ENCODE results near the gene GRHL3. TPM values are rescaled to one million over a fixed set of nuclear protein-coding genes. Genes with fewer than 3 reads are reported as not detected.

GRHL3 gene
- polyA plus RNA-seq, 2 donors = 59.0 to 115 TPM

DNA sequence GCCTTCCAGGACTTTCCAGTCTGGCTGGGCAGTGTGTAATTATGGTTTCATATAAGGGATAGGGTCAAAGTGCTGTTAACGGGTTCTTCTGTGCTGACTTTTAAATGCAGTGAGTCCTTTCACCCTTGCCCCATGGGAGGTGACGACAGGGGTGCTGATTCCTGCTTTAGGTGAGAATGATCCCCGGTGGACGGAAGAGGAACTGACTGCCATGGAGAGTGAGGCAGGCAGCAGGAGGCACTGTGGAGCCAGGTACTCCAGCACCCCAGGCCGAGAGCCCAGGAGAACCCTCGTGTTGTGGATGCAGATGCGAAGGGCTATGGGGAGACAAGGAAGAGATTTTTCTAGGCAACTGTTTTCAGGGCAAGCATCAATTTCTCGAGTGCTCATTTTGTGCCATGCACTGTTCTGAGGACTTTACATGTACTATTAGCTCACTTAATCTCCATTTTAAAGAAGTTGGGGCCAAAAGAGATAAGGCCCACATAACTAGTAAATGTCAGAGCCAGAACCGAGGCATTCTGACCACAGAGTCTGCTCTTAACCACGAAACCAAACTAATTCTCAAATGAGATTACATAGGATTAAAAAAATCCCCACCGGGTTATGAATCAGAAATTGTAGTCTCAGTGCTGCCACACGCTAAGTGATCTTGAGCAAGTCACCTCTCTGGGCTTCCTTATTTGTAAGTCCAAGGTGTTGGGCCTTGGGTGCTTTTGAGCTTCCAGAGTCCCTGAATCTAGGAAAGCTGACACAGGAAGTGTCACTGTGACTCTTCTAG lies 66.2 kb downstream of the GRHL3 start:
- WGBS, 2 donors = 71 to 74% methylated on average over 12 of the region's 12 CpGs
- Histone ChIP-seq H3K4me1 (ENCODE audit: control insufficient read depth in 2 of 2, insufficient read depth in 2 of 2, low read length in 1 of 2) (peaks cover 2 to 21% of the 10 kb centered on the region in 2 donors), H3K27ac (ENCODE audit: low read depth in 2 of 2, low read length in 1 of 2) (peak overlapping the region; percentile 87 to 98)

DNA sequence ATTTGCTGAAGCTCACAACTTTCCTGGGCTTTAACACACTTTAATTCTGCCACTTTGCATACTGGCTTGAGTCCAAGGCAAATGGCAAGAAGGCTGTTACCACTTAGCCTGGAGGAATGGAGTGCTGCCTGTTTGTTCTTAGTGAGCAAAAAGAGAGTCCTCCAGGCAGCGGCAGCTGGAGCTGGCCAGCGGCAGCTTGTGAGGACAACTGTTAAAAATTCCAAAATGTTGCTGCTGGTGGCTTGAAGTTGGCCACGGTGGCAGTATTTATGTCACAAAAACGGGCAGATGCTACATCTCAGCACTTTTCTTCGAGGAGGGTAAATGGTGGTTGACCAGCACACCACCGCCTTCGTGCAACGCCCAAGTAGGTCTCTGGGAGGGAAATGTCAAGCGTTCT lies 67.1 kb downstream of the GRHL3 start:
- no peaks in the 10 kb centered on the region for H3K9me3 ChIP-seq (ENCODE audit: control insufficient read depth in 2 of 2, insufficient read depth in 1 of 2, low read depth in 1 of 2, low read length in 1 of 2)
- peak overlapping the region; percentile 87 to 98 for H3K27ac ChIP-seq (ENCODE audit: low read depth in 2 of 2, low read length in 1 of 2)
- H3K36me3 ChIP-seq (ENCODE audit: control insufficient read depth in 2 of 2, insufficient read depth in 2 of 2, low read length in 1 of 2) = peaks cover 0 to 3% of the 10 kb centered on the region in 2 donors
- no peak overlapping the region for H3K4me3 ChIP-seq (ENCODE audit: low read depth in 1 of 2, low read length in 2 of 2)
- peaks cover 0 to 17% of the 10 kb centered on the region in 2 donors for H3K4me1 ChIP-seq (ENCODE audit: control insufficient read depth in 2 of 2, insufficient read depth in 2 of 2, low read length in 1 of 2)
- 65 to 74% methylated on average over 9 of the region's 9 CpGs for WGBS, 2 donors
- H3K27me3 ChIP-seq (ENCODE audit: control insufficient read depth in 1 of 2, insufficient read depth in 2 of 2, low read length in 2 of 2) = no peaks in the 10 kb centered on the region

More for the DNA sequence above, 66.2 kb downstream of the GRHL3 start:
- Histone ChIP-seq H3K36me3 (ENCODE audit: control insufficient read depth in 2 of 2, insufficient read depth in 2 of 2, low read length in 1 of 2) (peaks cover 0 to 3% of the 10 kb centered on the region in 2 donors), H3K27me3 (ENCODE audit: control insufficient read depth in 1 of 2, insufficient read depth in 2 of 2, low read length in 2 of 2) (no peaks in the 10 kb centered on the region), H3K9me3 (ENCODE audit: control insufficient read depth in 2 of 2, insufficient read depth in 1 of 2, low read depth in 1 of 2, low read length in 1 of 2) (no peaks in the 10 kb centered on the region), H3K4me3 (ENCODE audit: low read depth in 1 of 2, low read length in 2 of 2) (no peak overlapping the region)

DNA sequence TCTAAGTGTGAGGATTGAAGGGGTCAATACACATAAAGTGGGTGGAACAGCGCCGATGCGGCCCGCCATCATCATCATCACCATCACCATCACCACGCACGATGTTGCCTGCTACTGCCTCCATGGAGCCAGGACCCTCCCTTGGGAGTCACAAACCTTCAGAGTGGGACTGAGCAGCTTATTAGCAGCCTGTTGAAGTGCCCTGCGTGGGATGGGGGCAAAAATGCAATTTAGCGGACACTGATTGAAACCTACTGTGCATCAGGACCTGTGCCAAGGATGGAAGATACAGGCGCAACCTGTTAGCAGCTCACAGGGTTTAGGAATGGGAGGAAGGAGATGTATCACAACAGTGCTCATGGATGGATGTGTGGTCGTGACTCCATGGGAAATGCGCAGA lies 67.8 kb downstream of the GRHL3 start:
- Histone ChIP-seq H3K4me1 (ENCODE audit: control insufficient read depth in 2 of 2, insufficient read depth in 2 of 2, low read length in 1 of 2) (peaks cover 0 to 17% of the 10 kb centered on the region in 2 donors), H3K36me3 (ENCODE audit: control insufficient read depth in 2 of 2, insufficient read depth in 2 of 2, low read length in 1 of 2) (peaks cover 0 to 3% of the 10 kb centered on the region in 2 donors), H3K27ac (ENCODE audit: low read depth in 2 of 2, low read length in 1 of 2) (peak overlapping the region in 1 of 2 donors; percentile 15), H3K4me3 (ENCODE audit: low read depth in 1 of 2, low read length in 2 of 2) (no peak overlapping the region), H3K27me3 (ENCODE audit: control insufficient read depth in 1 of 2, insufficient read depth in 2 of 2, low read length in 2 of 2) (no peaks in the 10 kb centered on the region), H3K9me3 (ENCODE audit: control insufficient read depth in 2 of 2, insufficient read depth in 1 of 2, low read depth in 1 of 2, low read length in 1 of 2) (no peaks in the 10 kb centered on the region)
- 93 to 94% methylated on average over 11 of the region's 11 CpGs for WGBS, 2 donors

DNA sequence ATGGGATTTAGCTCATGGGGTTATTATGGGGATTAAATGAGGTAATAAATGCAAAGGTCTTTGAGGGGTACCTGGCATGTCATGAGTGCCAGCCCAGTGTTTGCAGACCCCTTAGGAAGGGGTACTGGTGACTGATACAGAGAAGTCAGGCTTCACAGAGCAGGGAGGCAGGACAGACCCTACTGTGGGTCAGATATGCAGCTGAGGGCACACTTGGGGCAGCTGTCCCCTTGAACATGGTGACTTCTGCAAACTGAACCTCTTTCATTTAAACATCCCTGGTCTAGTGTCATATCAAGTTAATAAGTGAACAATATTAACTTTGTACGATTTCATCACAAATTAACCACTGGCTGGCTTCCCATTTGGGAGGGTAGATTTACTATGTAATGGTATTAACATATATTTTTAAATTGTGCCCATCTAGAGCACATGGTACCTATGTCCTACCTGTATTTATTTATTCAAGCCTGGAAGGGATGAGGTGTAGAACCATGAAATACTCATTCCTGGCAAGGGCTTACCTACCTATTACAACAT lies 68.5 kb downstream of the GRHL3 start:
- 71 to 83% methylated on average over 1 of the region's 1 CpG for WGBS, 2 donors
- Histone ChIP-seq H3K4me3 (ENCODE audit: low read depth in 1 of 2, low read length in 2 of 2) (no peak overlapping the region), H3K9me3 (ENCODE audit: control insufficient read depth in 2 of 2, insufficient read depth in 1 of 2, low read depth in 1 of 2, low read length in 1 of 2) (no peaks in the 10 kb centered on the region), H3K27ac (ENCODE audit: low read depth in 2 of 2, low read length in 1 of 2) (no peak overlapping the region), H3K4me1 (ENCODE audit: control insufficient read depth in 2 of 2, insufficient read depth in 2 of 2, low read length in 1 of 2) (peaks cover 0 to 17% of the 10 kb centered on the region in 2 donors), H3K36me3 (ENCODE audit: control insufficient read depth in 2 of 2, insufficient read depth in 2 of 2, low read length in 1 of 2) (peaks cover 0 to 3% of the 10 kb centered on the region in 2 donors), H3K27me3 (ENCODE audit: control insufficient read depth in 1 of 2, insufficient read depth in 2 of 2, low read length in 2 of 2) (no peaks in the 10 kb centered on the region)

DNA sequence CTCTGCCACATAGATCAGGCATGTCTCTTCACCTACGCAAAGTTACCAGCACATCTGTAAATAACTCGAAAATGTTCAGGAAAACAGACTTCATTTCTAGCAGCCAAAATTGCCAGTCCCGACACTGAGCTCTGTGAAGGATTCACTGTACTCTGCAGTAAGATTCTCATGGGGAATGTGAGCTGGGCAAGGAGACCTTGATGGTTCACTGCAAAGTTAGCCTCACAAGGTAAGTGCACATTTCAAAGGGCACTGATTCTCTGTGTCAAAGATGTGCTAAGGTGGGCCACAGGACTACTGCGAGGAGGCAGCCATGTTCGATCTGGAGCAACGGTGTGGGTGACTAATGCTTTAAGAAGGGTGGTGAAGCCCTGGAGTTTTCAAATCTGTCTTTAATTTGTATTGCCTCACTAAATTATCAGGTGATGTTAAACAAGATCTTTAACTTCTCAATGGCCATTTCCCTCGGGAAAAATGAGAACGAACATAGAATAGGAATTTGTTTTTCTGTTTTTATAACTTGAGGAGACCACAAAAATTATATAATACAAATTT lies 69.3 kb downstream of the GRHL3 start:
- Histone ChIP-seq H3K4me1 (ENCODE audit: control insufficient read depth in 2 of 2, insufficient read depth in 2 of 2, low read length in 1 of 2) (peaks cover 0 to 17% of the 10 kb centered on the region in 2 donors), H3K27ac (ENCODE audit: low read depth in 2 of 2, low read length in 1 of 2) (peak overlapping the region in 1 of 2 donors; percentile 72)

DNA sequence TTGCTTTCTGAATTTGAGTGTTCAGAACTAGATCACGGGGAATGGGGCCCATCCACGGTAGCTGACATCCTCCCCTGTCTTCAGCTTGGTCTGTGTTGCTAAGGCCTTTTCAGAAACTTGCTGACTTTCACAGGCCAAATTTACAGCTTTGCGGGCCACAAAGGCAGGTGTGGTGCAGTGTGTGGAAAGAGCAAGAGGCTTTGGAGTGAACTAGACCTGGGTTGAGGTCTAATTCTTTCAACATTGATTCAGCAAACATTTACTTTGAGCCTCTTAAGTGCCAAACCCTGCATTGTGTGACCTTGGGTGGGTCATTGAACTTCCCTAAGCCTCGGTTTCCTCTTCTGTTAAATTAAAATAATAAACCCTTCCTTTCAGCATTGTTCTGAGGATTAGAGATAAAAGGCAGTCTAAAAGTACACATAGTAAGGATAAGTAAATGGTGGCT lies 70.1 kb downstream of the GRHL3 start:
- no peaks in the 10 kb centered on the region for H3K36me3 ChIP-seq (ENCODE audit: control insufficient read depth in 2 of 2, insufficient read depth in 2 of 2, low read length in 1 of 2)
- peak overlapping the region; percentile 69 to 87 for H3K27ac ChIP-seq (ENCODE audit: low read depth in 2 of 2, low read length in 1 of 2)
- H3K27me3 ChIP-seq (ENCODE audit: control insufficient read depth in 1 of 2, insufficient read depth in 2 of 2, low read length in 2 of 2) = no peaks in the 10 kb centered on the region
- no peak overlapping the region for H3K4me3 ChIP-seq (ENCODE audit: low read depth in 1 of 2, low read length in 2 of 2)
- WGBS, 2 donors = 65 to 77% methylated on average over 4 of the region's 4 CpGs
- peaks cover 0 to 17% of the 10 kb centered on the region in 2 donors for H3K4me1 ChIP-seq (ENCODE audit: control insufficient read depth in 2 of 2, insufficient read depth in 2 of 2, low read length in 1 of 2)
- H3K9me3 ChIP-seq (ENCODE audit: control insufficient read depth in 2 of 2, insufficient read depth in 1 of 2, low read depth in 1 of 2, low read length in 1 of 2) = no peaks in the 10 kb centered on the region

More for the DNA sequence above, 69.3 kb downstream of the GRHL3 start:
- no peak overlapping the region for H3K4me3 ChIP-seq (ENCODE audit: low read depth in 1 of 2, low read length in 2 of 2)
- no peaks in the 10 kb centered on the region for H3K27me3 ChIP-seq (ENCODE audit: control insufficient read depth in 1 of 2, insufficient read depth in 2 of 2, low read length in 2 of 2)
- H3K36me3 ChIP-seq (ENCODE audit: control insufficient read depth in 2 of 2, insufficient read depth in 2 of 2, low read length in 1 of 2) = peaks cover 0 to 3% of the 10 kb centered on the region in 2 donors
- H3K9me3 ChIP-seq (ENCODE audit: control insufficient read depth in 2 of 2, insufficient read depth in 1 of 2, low read depth in 1 of 2, low read length in 1 of 2) = no peaks in the 10 kb centered on the region
- 91% methylated on average over 8 of the region's 8 CpGs for WGBS, 2 donors

DNA sequence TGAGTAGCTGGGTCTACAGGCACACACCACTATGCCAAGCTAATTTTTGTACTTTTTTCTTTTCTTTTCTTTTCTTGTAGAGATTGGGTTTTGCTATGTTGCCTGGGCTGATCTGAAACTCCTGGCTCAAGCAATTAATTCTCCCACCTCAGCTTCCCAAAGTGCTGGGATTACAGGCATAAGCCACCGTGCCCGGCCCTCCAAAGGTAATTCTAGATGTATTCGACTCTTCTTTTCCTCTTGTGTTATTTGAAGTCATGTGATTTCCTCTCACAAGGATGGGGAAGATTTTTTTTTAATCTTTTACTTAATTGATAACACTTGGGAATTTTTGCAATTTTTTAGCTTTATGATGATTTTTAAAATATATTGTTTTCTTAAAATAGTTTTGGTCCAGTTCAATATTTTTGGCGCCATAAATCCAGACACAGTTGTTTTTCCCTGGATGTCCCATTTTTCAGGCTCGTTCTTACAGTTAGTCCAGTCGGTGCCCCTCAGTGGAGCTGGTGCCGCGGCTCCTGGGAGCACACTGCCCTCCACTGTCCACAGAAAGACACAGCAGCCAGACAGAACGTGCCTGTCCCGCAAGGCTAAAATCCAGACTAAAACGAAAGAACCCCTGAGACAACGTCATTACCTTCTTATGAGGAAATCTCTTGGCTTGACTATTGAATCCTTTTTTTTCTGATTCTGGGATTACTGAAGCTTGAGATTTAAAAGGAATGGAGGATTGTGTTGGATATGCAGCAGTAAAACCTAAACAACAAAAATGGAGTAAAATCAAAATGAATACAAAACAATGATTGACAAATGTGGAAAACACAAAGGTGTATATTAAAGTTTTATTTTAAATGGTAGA lies 72.0 kb downstream of the GRHL3 start:
- H3K4me3 ChIP-seq (ENCODE audit: low read depth in 1 of 2, low read length in 2 of 2) = no peak overlapping the region
- H3K27me3 ChIP-seq (ENCODE audit: control insufficient read depth in 1 of 2, insufficient read depth in 2 of 2, low read length in 2 of 2) = no peaks in the 10 kb centered on the region
- H3K27ac ChIP-seq (ENCODE audit: low read depth in 2 of 2, low read length in 1 of 2) = peak overlapping the region; percentile 91 to 92

DNA sequence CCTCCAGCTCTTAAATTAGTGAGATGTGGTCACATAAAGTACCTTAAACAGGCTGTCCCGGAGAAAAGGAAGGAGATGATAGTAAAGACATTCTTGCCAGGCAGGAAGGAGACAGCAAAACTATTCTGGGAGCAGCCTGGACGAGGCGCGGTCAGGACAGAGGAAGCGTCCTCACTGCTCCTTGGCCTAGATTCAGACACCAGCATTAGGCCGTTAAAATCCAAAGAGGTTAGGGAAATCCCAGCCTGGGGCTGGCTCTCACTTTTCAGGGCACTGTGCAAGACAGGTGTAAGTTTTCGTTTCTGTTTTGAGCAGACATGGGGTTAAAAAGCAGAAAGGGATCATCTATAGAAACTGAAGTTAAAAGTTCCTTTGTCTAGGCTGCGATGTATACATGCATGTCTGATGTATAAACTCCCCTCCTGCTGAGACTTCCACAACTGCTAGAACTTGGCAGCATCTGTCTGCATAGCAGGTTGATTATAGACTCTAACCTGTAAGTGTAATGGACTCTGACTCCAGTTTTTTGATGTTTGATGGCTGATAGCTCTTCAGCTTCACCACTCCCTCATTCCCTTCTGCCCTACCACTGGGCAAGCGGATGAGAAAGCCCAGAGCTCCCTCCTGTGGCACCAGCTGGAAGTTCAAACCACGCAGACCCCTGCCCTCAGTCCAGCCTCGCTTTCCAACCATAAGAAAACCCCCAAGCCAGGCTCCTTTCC lies 72.9 kb downstream of the GRHL3 start:
- Histone ChIP-seq H3K4me3 (ENCODE audit: low read depth in 1 of 2, low read length in 2 of 2) (no peak overlapping the region), H3K9me3 (ENCODE audit: control insufficient read depth in 2 of 2, insufficient read depth in 1 of 2, low read depth in 1 of 2, low read length in 1 of 2) (no peaks in the 10 kb centered on the region), H3K4me1 (ENCODE audit: control insufficient read depth in 2 of 2, insufficient read depth in 2 of 2, low read length in 1 of 2) (no peaks in the 10 kb centered on the region), H3K27ac (ENCODE audit: low read depth in 2 of 2, low read length in 1 of 2) (peak overlapping the region; percentile 91 to 92), H3K36me3 (ENCODE audit: control insufficient read depth in 2 of 2, insufficient read depth in 2 of 2, low read length in 1 of 2) (no peaks in the 10 kb centered on the region), H3K27me3 (ENCODE audit: control insufficient read depth in 1 of 2, insufficient read depth in 2 of 2, low read length in 2 of 2) (no peaks in the 10 kb centered on the region)
- 22 to 28% methylated on average over 11 of the region's 11 CpGs for WGBS, 2 donors

More for the DNA sequence above, 72.0 kb downstream of the GRHL3 start:
- 9 to 12% methylated on average over 12 of the region's 12 CpGs for WGBS, 2 donors
- Histone ChIP-seq H3K9me3 (ENCODE audit: control insufficient read depth in 2 of 2, insufficient read depth in 1 of 2, low read depth in 1 of 2, low read length in 1 of 2) (no peaks in the 10 kb centered on the region), H3K4me1 (ENCODE audit: control insufficient read depth in 2 of 2, insufficient read depth in 2 of 2, low read length in 1 of 2) (peaks cover 0 to 7% of the 10 kb centered on the region in 2 donors), H3K36me3 (ENCODE audit: control insufficient read depth in 2 of 2, insufficient read depth in 2 of 2, low read length in 1 of 2) (no peaks in the 10 kb centered on the region)

DNA sequence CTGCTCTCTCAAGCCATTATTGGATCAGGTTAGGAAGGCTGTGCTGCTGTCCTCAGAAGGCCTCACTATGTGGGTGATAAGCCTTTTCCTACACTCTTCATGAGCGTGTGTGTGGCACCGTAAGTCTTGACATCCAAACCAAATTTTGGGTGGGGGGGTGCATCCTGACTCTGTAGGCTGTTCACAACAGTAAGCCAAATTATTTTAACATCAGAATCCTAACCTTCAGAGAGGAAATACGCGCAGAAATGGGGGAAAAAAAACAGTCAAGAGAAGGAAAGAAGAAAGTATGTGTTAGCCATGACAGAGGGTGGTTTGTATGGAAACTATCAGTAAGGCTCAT lies 73.4 kb downstream of the GRHL3 start:
- Histone ChIP-seq H3K4me3 (ENCODE audit: low read depth in 1 of 2, low read length in 2 of 2) (no peak overlapping the region), H3K9me3 (ENCODE audit: control insufficient read depth in 2 of 2, insufficient read depth in 1 of 2, low read depth in 1 of 2, low read length in 1 of 2) (no peaks in the 10 kb centered on the region), H3K4me1 (ENCODE audit: control insufficient read depth in 2 of 2, insufficient read depth in 2 of 2, low read length in 1 of 2) (no peaks in the 10 kb centered on the region), H3K27me3 (ENCODE audit: control insufficient read depth in 1 of 2, insufficient read depth in 2 of 2, low read length in 2 of 2) (no peaks in the 10 kb centered on the region), H3K27ac (ENCODE audit: low read depth in 2 of 2, low read length in 1 of 2) (peak overlapping the region; percentile 91 to 92), H3K36me3 (ENCODE audit: control insufficient read depth in 2 of 2, insufficient read depth in 2 of 2, low read length in 1 of 2) (no peaks in the 10 kb centered on the region)
- WGBS, 2 donors = 84 to 87% methylated on average over 4 of the region's 4 CpGs
